Trophoblast cell (in vitro differentiated cells and primary cell): ENCODE data around the gene NSF.
"Not testable (repeated sequence)": the region's sequence is repeated elsewhere in the genome, so short reads cannot be mapped to it uniquely, and the experiment has no call there.

Experiments
- DNase-seq, 2 donors: peaks; one replicate each; pipeline ENCODE4 v3.0.0-alpha.2; 2016
- H2AFZ ChIP-seq: 2 replicates; pipeline ENCODE4 v1.6.1; 2013; ENCODE audit warnings: low read length, moderate library complexity, mild to moderate bottlenecking; ENCODE audit not compliant: insufficient read depth, poor library complexity
- H2AK5ac ChIP-seq: 2 replicates; pipeline ENCODE4 v1.6.1; 2013; ENCODE audit warnings: mild to moderate bottlenecking, low read length
- H2BK120ac ChIP-seq: 2 replicates; pipeline ENCODE4 v1.6.1; 2013; ENCODE audit warnings: low read length, mild to moderate bottlenecking, moderate library complexity; ENCODE audit not compliant: insufficient read depth, poor library complexity
- H2BK12ac ChIP-seq: 2 replicates; pipeline ENCODE4 v1.6.1; 2013; ENCODE audit warnings: mild to moderate bottlenecking, low read length, moderate library complexity
- H2BK5ac ChIP-seq: 2 replicates; pipeline ENCODE4 v1.6.1; 2013; ENCODE audit warnings: low read length, low read depth, moderate library complexity, mild to moderate bottlenecking; ENCODE audit not compliant: poor library complexity
- H3K14ac ChIP-seq: 2 replicates; pipeline ENCODE4 v1.6.1; 2013; ENCODE audit warnings: mild to moderate bottlenecking, low read length
- H3K18ac ChIP-seq: 2 replicates; pipeline ENCODE4 v1.6.1; 2013; ENCODE audit warnings: mild to moderate bottlenecking, low read length
- H3K23ac ChIP-seq: 2 replicates; pipeline ENCODE4 v1.6.1; 2013; ENCODE audit warnings: low read length
- H3K27ac ChIP-seq: 2 replicates; pipeline ENCODE4 v1.5.1; 2013; ENCODE audit warnings: low read depth, mild to moderate bottlenecking, inconsistent platforms, low read length, moderate library complexity
- H3K27me3 ChIP-seq: 2 replicates; pipeline ENCODE4 v1.6.1; 2013; ENCODE audit warnings: inconsistent platforms, mild to moderate bottlenecking, low read length, moderate library complexity; ENCODE audit not compliant: insufficient read depth
- H3K36me3 ChIP-seq, 2 experiments: 1 replicate in 1 of 2; 2 replicates in 1 of 2; pipeline ENCODE4 v1.6.1; 2013; ENCODE audit warnings: low read length in 2 of 2, mild to moderate bottlenecking in 2 of 2, moderate library complexity in 1 of 2; ENCODE audit not compliant: insufficient read depth in 2 of 2, control insufficient read depth in 1 of 2
- H3K4ac ChIP-seq: 2 replicates; pipeline ENCODE4 v1.6.1; 2013; ENCODE audit warnings: low read depth, mild to moderate bottlenecking, low read length, moderate library complexity
- H3K4me1 ChIP-seq, 2 experiments: 1 replicate in 1 of 2; 2 replicates in 1 of 2; pipeline ENCODE4 v1.6.1; 2013; ENCODE audit warnings: low read length in 2 of 2, mild to moderate bottlenecking in 2 of 2, moderate library complexity in 1 of 2; ENCODE audit not compliant: insufficient read depth in 2 of 2, control insufficient read depth in 1 of 2
- H3K4me2 ChIP-seq: 2 replicates; pipeline ENCODE4 v1.6.1; 2013; ENCODE audit warnings: inconsistent platforms, mild to moderate bottlenecking, low read length, moderate library complexity
- H3K4me3 ChIP-seq: 2 replicates; pipeline ENCODE4 v1.5.1; 2013; ENCODE audit warnings: mild to moderate bottlenecking, low read depth, low read length, inconsistent platforms
- H3K79me1 ChIP-seq: one replicate; pipeline ENCODE4 v1.6.1; 2013; ENCODE audit warnings: low read length
- H3K79me2 ChIP-seq: 2 replicates; pipeline ENCODE4 v1.6.1; 2013; ENCODE audit warnings: low read length, mild to moderate bottlenecking; ENCODE audit not compliant: control insufficient read depth, insufficient read depth, poor library complexity
- H3K9ac ChIP-seq: 2 replicates; pipeline ENCODE4 v1.6.1; 2013; ENCODE audit warnings: mild to moderate bottlenecking, low read length
- H3K9me3 ChIP-seq: 2 replicates; pipeline ENCODE4 v1.6.1; 2013; ENCODE audit warnings: low read depth, mild to moderate bottlenecking, control low read depth, inconsistent platforms, low read length; ENCODE audit not compliant: insufficient read depth
- H4K12ac ChIP-seq: 2 replicates; pipeline ENCODE4 v1.6.1; 2013; ENCODE audit warnings: low read depth, mild to moderate bottlenecking, low read length, moderate library complexity
- H4K8ac ChIP-seq: 2 replicates; pipeline ENCODE4 v1.6.1; 2013; ENCODE audit warnings: low read depth, mild to moderate bottlenecking, low read length, moderate library complexity
- H4K91ac ChIP-seq: one replicate; pipeline ENCODE4 v1.6.1; 2013; ENCODE audit warnings: low read depth, mild to moderate bottlenecking, low read length, moderate library complexity
- WGBS: extraction: QIAGEN DNeasy Blood & Tissue Kit; methylation state at CpG from one replicate; pipeline ENCODE4 v1.1.7; 2013; ENCODE audit warnings: missing lambda C conversion rate; ENCODE audit not compliant: insufficient read length, insufficient coverage; ENCODE audit errors: extremely low coverage; 5-methylcytosine and 5-hydroxymethylcytosine counted together

The NSF gene

GRCh38 chr17:46658235-46658634 is 67.8 kb downstream of the NSF start:
- not testable (repeated sequence) for H3K18ac ChIP-seq, H3K27me3 ChIP-seq, H3K4me1 ChIP-seq, H3K36me3 ChIP-seq, H3K14ac ChIP-seq, H2AK5ac ChIP-seq, H3K23ac ChIP-seq, H3K79me2 ChIP-seq, H2BK12ac ChIP-seq, H4K12ac ChIP-seq, H2BK120ac ChIP-seq, H3K4me2 ChIP-seq, H3K79me1 ChIP-seq, DNase-seq, H3K4ac ChIP-seq, H3K4me3 ChIP-seq, H4K91ac ChIP-seq, H3K27ac ChIP-seq, H3K9ac ChIP-seq, H3K9me3 ChIP-seq, H2AFZ ChIP-seq, H4K8ac ChIP-seq, H2BK5ac ChIP-seq
- WGBS: no CpG with 5 or more reads among the region's 5 CpGs

GRCh38 chr17:46659702-46660101 is 69.2 kb downstream of the NSF start:
- not testable (repeated sequence) for H2AFZ ChIP-seq, H3K9me3 ChIP-seq, H3K14ac ChIP-seq, H3K23ac ChIP-seq, DNase-seq, H3K4me2 ChIP-seq, H3K27ac ChIP-seq, H4K91ac ChIP-seq, H3K4me3 ChIP-seq, H3K4ac ChIP-seq, H3K9ac ChIP-seq, H2AK5ac ChIP-seq, H2BK120ac ChIP-seq, H3K79me1 ChIP-seq, H3K27me3 ChIP-seq, H3K36me3 ChIP-seq, H2BK12ac ChIP-seq, H4K8ac ChIP-seq, H3K18ac ChIP-seq, H4K12ac ChIP-seq, H3K4me1 ChIP-seq, H2BK5ac ChIP-seq, H3K79me2 ChIP-seq
- WGBS: no CpG with 5 or more reads among the region's 4 CpGs

- not testable (repeated sequence) for H4K12ac ChIP-seq, H3K9me3 ChIP-seq, H3K4ac ChIP-seq, H3K9ac ChIP-seq, DNase-seq, H3K27me3 ChIP-seq, H3K79me1 ChIP-seq, H2BK120ac ChIP-seq, H3K79me2 ChIP-seq, H2BK12ac ChIP-seq, H3K4me1 ChIP-seq, H2AK5ac ChIP-seq, H4K91ac ChIP-seq, H2BK5ac ChIP-seq, H3K14ac ChIP-seq, H3K4me3 ChIP-seq, H3K27ac ChIP-seq, H3K4me2 ChIP-seq, H3K23ac ChIP-seq, H3K36me3 ChIP-seq, H4K8ac ChIP-seq, H2AFZ ChIP-seq, H3K18ac ChIP-seq
- no CpG with 5 or more reads among the region's 1 CpG for WGBS
Measured at GRCh38 chr17:46663123-46663522, 72.7 kb downstream of the NSF start.

GRCh38 chr17:46663552-46663951 is 73.1 kb downstream of the NSF start:
- not testable (repeated sequence) for H3K79me1 ChIP-seq, H3K4me2 ChIP-seq, H4K91ac ChIP-seq, H3K4ac ChIP-seq, H2AFZ ChIP-seq, H3K27ac ChIP-seq, H3K9me3 ChIP-seq, H3K18ac ChIP-seq, H2BK12ac ChIP-seq, H3K27me3 ChIP-seq, H3K9ac ChIP-seq, H4K12ac ChIP-seq, H3K4me3 ChIP-seq, H3K23ac ChIP-seq, H2BK5ac ChIP-seq, H2BK120ac ChIP-seq, H4K8ac ChIP-seq, H3K79me2 ChIP-seq, H2AK5ac ChIP-seq, H3K36me3 ChIP-seq, H3K14ac ChIP-seq, DNase-seq, H3K4me1 ChIP-seq
- WGBS: no CpG with 5 or more reads among the region's 2 CpGs
